C4-2B (cell line): Measurements from ENCODE around the gene MADD.

ENCODE experiments used
- CTCF ChIP-seq: fragments of 450-650 bp; conservative IDR thresholded peaks from 2 replicates; pipeline ENCODE4 v1.5.1; 2017; ENCODE audit warnings: mild to moderate bottlenecking
- ZFX ChIP-seq: fragments of 450-650 bp; IDR thresholded peaks from 2 replicates; pipeline ENCODE4 v1.6.1; 2017

GRCh38 chr11:47348131-47348802 lies 78.3 kb downstream of the MADD start:
- TF ChIP-seq CTCF (no peak), ZFX (no peak)
